Activated naive CD4-positive, alpha-beta T cell treated with anti-CD3 and anti-CD28 coated beads, Interleukin-2, amount 10 ng/mL, durations not matched to agents 7 days and 5 days (primary cell): Measurements from ENCODE around the gene GPR137B.

ENCODE experiments used
- CTCF ChIA-PET: fragments of 350-600 bp; sonication (Branson Sonifier 250); formaldehyde crosslinking; loops from one replicate; lab custom pipeline; 2021; ENCODE audit warnings: antibody characterized with exemption; lab: Charles Lee
- DNase-seq: peaks from one replicate; pipeline ENCODE4 v3.0.0-alpha.2; 2020
- H3K27ac Mint-ChIP-seq: one replicate; pipeline ENCODE4 v1.8.0; 2021; ENCODE audit warnings: mild to moderate bottlenecking, moderate library complexity, mixed read lengths
- H3K27me3 Mint-ChIP-seq: one replicate; pipeline ENCODE4 v1.8.0; 2021; ENCODE audit warnings: mild to moderate bottlenecking, mixed read lengths
- H3K36me3 Mint-ChIP-seq: one replicate; pipeline ENCODE4 v1.8.0; 2021; ENCODE audit warnings: mixed read lengths
- H3K4me1 Mint-ChIP-seq: one replicate; pipeline ENCODE4 v1.8.0; 2021; ENCODE audit warnings: mixed read lengths
- H3K4me3 Mint-ChIP-seq: one replicate; pipeline ENCODE4 v1.8.0; 2021; ENCODE audit warnings: mild to moderate bottlenecking, moderate library complexity, mixed read lengths
- H3K9me3 Mint-ChIP-seq: one replicate; pipeline ENCODE4 v1.8.0; 2021; ENCODE audit warnings: mixed read lengths

Gene GPR137B

GRCh38 chr1:236143104-236143948 is 987 bp downstream of the GPR137B start:
- CTCF ChIA-PET: interaction anchor here (1.1 to 1.4 kb wide), 2 partner anchors 38 to 308 kb away, joined by 3 to 4 read pairs; no protein-coding TSS in a partner anchor
- Mint-ChIP-seq H3K27me3 (peaks cover 63% of the 10 kb centered on the region), H3K4me1 (peaks cover 21% of the 10 kb centered on the region)

GRCh38 chr1:236144033-236144432 is 1.7 kb downstream of the GPR137B start:
- H3K4me1 Mint-ChIP-seq: peaks cover 21% of the 10 kb centered on the region
- H3K9me3 Mint-ChIP-seq: no peaks in the 10 kb centered on the region
- DNase-seq: no peak
- peaks cover 56% of the 10 kb centered on the region for H3K27me3 Mint-ChIP-seq
- peak overlapping the region; percentile 88 for H3K4me3 Mint-ChIP-seq
- H3K27ac Mint-ChIP-seq: no peak overlapping the region
- CTCF ChIA-PET: interaction anchor here (1.1 to 1.4 kb wide), 2 partner anchors 38 to 308 kb away, joined by 3 to 4 read pairs; no protein-coding TSS in a partner anchor
- H3K36me3 Mint-ChIP-seq: peaks cover 2% of the 10 kb centered on the region

More at GRCh38 chr1:236143104-236143948, 987 bp downstream of the GPR137B start:
- Mint-ChIP-seq H3K27ac (no peak overlapping the region), H3K9me3 (no peaks in the 10 kb centered on the region), H3K36me3 (peaks cover 2% of the 10 kb centered on the region), H3K4me3 (peak overlapping the region; percentile 88)
- DNase-seq: peak; percentile 34

- H3K27me3 Mint-ChIP-seq: peaks cover 50% of the 10 kb centered on the region
- H3K27ac Mint-ChIP-seq: no peak overlapping the region
- H3K4me1 Mint-ChIP-seq: peaks cover 21% of the 10 kb centered on the region
- H3K9me3 Mint-ChIP-seq: no peaks in the 10 kb centered on the region
- H3K4me3 Mint-ChIP-seq: no peak overlapping the region
- DNase-seq: no peak
- peaks cover 2% of the 10 kb centered on the region for H3K36me3 Mint-ChIP-seq
- CTCF ChIA-PET: interaction anchor here (1.1 to 1.4 kb wide), 2 partner anchors 39 to 307 kb away, joined by 3 to 4 read pairs; no protein-coding TSS in a partner anchor
Measured at GRCh38 chr1:236144446-236145150, 2.3 kb downstream of the GPR137B start.

GRCh38 chr1:236147068-236147467 is 4.7 kb downstream of the GPR137B start:
- CTCF ChIA-PET: no interaction called here
- Mint-ChIP-seq H3K36me3 (peaks cover 2% of the 10 kb centered on the region), H3K27ac (no peak overlapping the region), H3K4me3 (no peak overlapping the region), H3K4me1 (peaks cover 16% of the 10 kb centered on the region), H3K9me3 (no peaks in the 10 kb centered on the region), H3K27me3 (peaks cover 28% of the 10 kb centered on the region)
- DNase-seq: no peak

- Mint-ChIP-seq H3K27ac (no peak overlapping the region), H3K4me3 (no peak overlapping the region), H3K9me3 (no peaks in the 10 kb centered on the region), H3K36me3 (peaks cover 2% of the 10 kb centered on the region), H3K27me3 (peaks cover 24% of the 10 kb centered on the region), H3K4me1 (peaks cover 13% of the 10 kb centered on the region)
- no peak for DNase-seq
- CTCF ChIA-PET: no interaction called here
Measured at GRCh38 chr1:236147521-236148469, 5.5 kb downstream of the GPR137B start.

- DNase-seq: no peak
- Mint-ChIP-seq H3K36me3 (peaks cover 2% of the 10 kb centered on the region), H3K4me3 (no peak overlapping the region), H3K27me3 (peaks cover 17% of the 10 kb centered on the region), H3K4me1 (peaks cover 9% of the 10 kb centered on the region), H3K9me3 (no peaks in the 10 kb centered on the region), H3K27ac (no peak overlapping the region)
- CTCF ChIA-PET: no interaction called here
Measured at GRCh38 chr1:236148470-236148845, 6.1 kb downstream of the GPR137B start.

- CTCF ChIA-PET: no interaction called here
- Mint-ChIP-seq H3K36me3 (no peaks in the 10 kb centered on the region), H3K27ac (no peak overlapping the region), H3K4me1 (peaks cover 4% of the 10 kb centered on the region), H3K9me3 (no peaks in the 10 kb centered on the region), H3K4me3 (no peak overlapping the region), H3K27me3 (peaks cover 11% of the 10 kb centered on the region)
- no peak for DNase-seq
Measured at GRCh38 chr1:236149003-236149595, 6.8 kb downstream of the GPR137B start.

GRCh38 chr1:236149696-236150228 is 7.4 kb downstream of the GPR137B start:
- H3K9me3 Mint-ChIP-seq: no peaks in the 10 kb centered on the region
- no peak overlapping the region for H3K27ac Mint-ChIP-seq
- no peaks in the 10 kb centered on the region for H3K36me3 Mint-ChIP-seq
- no peak overlapping the region for H3K4me3 Mint-ChIP-seq
- H3K27me3 Mint-ChIP-seq: peaks cover 5% of the 10 kb centered on the region
- no peak for DNase-seq
- H3K4me1 Mint-ChIP-seq: peaks cover 2% of the 10 kb centered on the region
- CTCF ChIA-PET: no interaction called here

GRCh38 chr1:236150311-236150955 is 8.1 kb downstream of the GPR137B start:
- Mint-ChIP-seq H3K27me3 (no peaks in the 10 kb centered on the region), H3K27ac (no peak overlapping the region), H3K36me3 (no peaks in the 10 kb centered on the region), H3K4me3 (no peak overlapping the region), H3K4me1 (no peaks in the 10 kb centered on the region), H3K9me3 (no peaks in the 10 kb centered on the region)
- CTCF ChIA-PET: no interaction called here
- no peak for DNase-seq

GRCh38 chr1:236150986-236151385 is 8.6 kb downstream of the GPR137B start:
- Mint-ChIP-seq H3K36me3 (no peaks in the 10 kb centered on the region), H3K4me1 (no peaks in the 10 kb centered on the region), H3K27me3 (no peaks in the 10 kb centered on the region), H3K9me3 (no peaks in the 10 kb centered on the region), H3K27ac (no peak overlapping the region), H3K4me3 (no peak overlapping the region)
- no peak for DNase-seq
- CTCF ChIA-PET: no interaction called here

- H3K4me3 Mint-ChIP-seq: no peak overlapping the region
- H3K27me3 Mint-ChIP-seq: no peaks in the 10 kb centered on the region
- no peak overlapping the region for H3K27ac Mint-ChIP-seq
- H3K36me3 Mint-ChIP-seq: no peaks in the 10 kb centered on the region
- H3K9me3 Mint-ChIP-seq: no peaks in the 10 kb centered on the region
- DNase-seq: no peak
- CTCF ChIA-PET: interaction anchor here (0.7 kb wide), 1 partner anchor 18 kb away, joined by 3 read pairs; no protein-coding TSS in a partner anchor
- no peaks in the 10 kb centered on the region for H3K4me1 Mint-ChIP-seq
Measured at GRCh38 chr1:236151739-236152424, 9.5 kb downstream of the GPR137B start.

GRCh38 chr1:236154126-236154525 is 11.8 kb downstream of the GPR137B start:
- no peaks in the 10 kb centered on the region for H3K9me3 Mint-ChIP-seq
- DNase-seq: no peak
- no peaks in the 10 kb centered on the region for H3K4me1 Mint-ChIP-seq
- H3K27ac Mint-ChIP-seq: no peak overlapping the region
- no peaks in the 10 kb centered on the region for H3K36me3 Mint-ChIP-seq
- CTCF ChIA-PET: no interaction called here
- H3K27me3 Mint-ChIP-seq: no peaks in the 10 kb centered on the region
- H3K4me3 Mint-ChIP-seq: no peak overlapping the region
